HCT116 (cell line): ENCODE data around the gene OR4K14.

Source experiments
- EGR1 ChIP-seq: IDR thresholded peaks from 2 replicates; pipeline ENCODE4 v1.6.1; 2012; ENCODE audit warnings: low read depth
- ELF1 ChIP-seq: IDR thresholded peaks from 2 replicates; pipeline ENCODE4 v1.6.1; 2012; ENCODE audit warnings: low read depth, borderline replicate concordance
- EZH2 ChIP-seq: fragments of 200-600 bp; sonication (generic); IDR thresholded peaks from 2 replicates; pipeline ENCODE4 v1.6.1; 2017; ENCODE audit warnings: antibody characterized with exemption, mixed run types
- FOSL1 ChIP-seq: IDR thresholded peaks from 2 replicates; pipeline ENCODE4 v1.6.1; 2012; ENCODE audit warnings: low read depth
- JUND ChIP-seq: IDR thresholded peaks from 2 replicates; pipeline ENCODE4 v1.6.1; 2012
- POLR2A ChIP-seq: IDR thresholded peaks from 2 replicates; pipeline ENCODE4 v1.7.0; 2011; ENCODE audit warnings: borderline replicate concordance; ENCODE audit not compliant: insufficient read depth, insufficient read length; ENCODE audit errors: extremely low read depth
- POLR2AphosphoS5 ChIP-seq: IDR thresholded peaks from 2 replicates; pipeline ENCODE4 v1.6.1; 2011; ENCODE audit warnings: mild to moderate bottlenecking, low read depth, low read length, moderate library complexity
- SRF ChIP-seq: IDR thresholded peaks from 2 replicates; pipeline ENCODE4 v1.6.1; 2012; ENCODE audit warnings: low read depth
- ZNF274 ChIP-seq: fragments of 200-500 bp; sonication (Bioruptor generic); IDR thresholded peaks from 2 replicates; pipeline ENCODE4 v1.6.1; 2014; ENCODE audit warnings: mild to moderate bottlenecking, low read depth, low read length, inconsistent platforms
- TF ChIP-seq, protein P1 (sequence below), 3 experiments: fragments of 200-600 bp in 1 of 3; sonication (generic) in 1 of 3; IDR thresholded peaks in 2 of 3; conservative IDR thresholded peaks in 1 of 3; 2 replicates each; pipeline ENCODE4 v1.5.1; 2012 to 2017; ENCODE audit warnings: low read depth in 2 of 3, low read length in 2 of 3, antibody characterized with exemption in 1 of 3, borderline replicate concordance in 1 of 3, control low read depth in 1 of 3, mild to moderate bottlenecking in 1 of 3, mixed read lengths in 1 of 3, mixed run types in 1 of 3, moderate library complexity in 1 of 3; ENCODE audit not compliant: insufficient read depth in 1 of 3
- TF ChIP-seq, protein P2 (sequence below): IDR thresholded peaks from 2 replicates; pipeline ENCODE4 v1.6.1; 2012; ENCODE audit warnings: low read depth
- TF ChIP-seq, protein P3 (sequence below): IDR thresholded peaks from 2 replicates; pipeline ENCODE4 v1.6.1; 2012
- TF ChIP-seq, protein P4 (sequence below): IDR thresholded peaks from 2 replicates; pipeline ENCODE4 v1.6.1; 2011; ENCODE audit warnings: mild to moderate bottlenecking, low read length, moderate library complexity; ENCODE audit not compliant: insufficient replicate concordance; ENCODE audit errors: extremely low read depth

- no peak for TF ChIP-seq POLR2A
- no peak for TF ChIP-seq JUND
- no peak for TF ChIP-seq EZH2
- no peak for TF ChIP-seq EGR1
- TF ChIP-seq ZNF274, result no peak
- TF ChIP-seq, protein P1, sequence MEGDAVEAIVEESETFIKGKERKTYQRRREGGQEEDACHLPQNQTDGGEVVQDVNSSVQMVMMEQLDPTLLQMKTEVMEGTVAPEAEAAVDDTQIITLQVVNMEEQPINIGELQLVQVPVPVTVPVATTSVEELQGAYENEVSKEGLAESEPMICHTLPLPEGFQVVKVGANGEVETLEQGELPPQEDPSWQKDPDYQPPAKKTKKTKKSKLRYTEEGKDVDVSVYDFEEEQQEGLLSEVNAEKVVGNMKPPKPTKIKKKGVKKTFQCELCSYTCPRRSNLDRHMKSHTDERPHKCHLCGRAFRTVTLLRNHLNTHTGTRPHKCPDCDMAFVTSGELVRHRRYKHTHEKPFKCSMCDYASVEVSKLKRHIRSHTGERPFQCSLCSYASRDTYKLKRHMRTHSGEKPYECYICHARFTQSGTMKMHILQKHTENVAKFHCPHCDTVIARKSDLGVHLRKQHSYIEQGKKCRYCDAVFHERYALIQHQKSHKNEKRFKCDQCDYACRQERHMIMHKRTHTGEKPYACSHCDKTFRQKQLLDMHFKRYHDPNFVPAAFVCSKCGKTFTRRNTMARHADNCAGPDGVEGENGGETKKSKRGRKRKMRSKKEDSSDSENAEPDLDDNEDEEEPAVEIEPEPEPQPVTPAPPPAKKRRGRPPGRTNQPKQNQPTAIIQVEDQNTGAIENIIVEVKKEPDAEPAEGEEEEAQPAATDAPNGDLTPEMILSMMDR (IDR thresholded peaks at IDR 0.05 in 2 of 3, conservative IDR thresholded peaks at IDR 0.05 in 1 of 3; ENCODE audit: borderline replicate concordance in 1 of 3, insufficient read depth in 1 of 3, low read depth in 2 of 3, low read length in 2 of 3), result no peak
- TF ChIP-seq POLR2AphosphoS5, result no peak
- no peak for TF ChIP-seq SRF
- TF ChIP-seq, protein P2, sequence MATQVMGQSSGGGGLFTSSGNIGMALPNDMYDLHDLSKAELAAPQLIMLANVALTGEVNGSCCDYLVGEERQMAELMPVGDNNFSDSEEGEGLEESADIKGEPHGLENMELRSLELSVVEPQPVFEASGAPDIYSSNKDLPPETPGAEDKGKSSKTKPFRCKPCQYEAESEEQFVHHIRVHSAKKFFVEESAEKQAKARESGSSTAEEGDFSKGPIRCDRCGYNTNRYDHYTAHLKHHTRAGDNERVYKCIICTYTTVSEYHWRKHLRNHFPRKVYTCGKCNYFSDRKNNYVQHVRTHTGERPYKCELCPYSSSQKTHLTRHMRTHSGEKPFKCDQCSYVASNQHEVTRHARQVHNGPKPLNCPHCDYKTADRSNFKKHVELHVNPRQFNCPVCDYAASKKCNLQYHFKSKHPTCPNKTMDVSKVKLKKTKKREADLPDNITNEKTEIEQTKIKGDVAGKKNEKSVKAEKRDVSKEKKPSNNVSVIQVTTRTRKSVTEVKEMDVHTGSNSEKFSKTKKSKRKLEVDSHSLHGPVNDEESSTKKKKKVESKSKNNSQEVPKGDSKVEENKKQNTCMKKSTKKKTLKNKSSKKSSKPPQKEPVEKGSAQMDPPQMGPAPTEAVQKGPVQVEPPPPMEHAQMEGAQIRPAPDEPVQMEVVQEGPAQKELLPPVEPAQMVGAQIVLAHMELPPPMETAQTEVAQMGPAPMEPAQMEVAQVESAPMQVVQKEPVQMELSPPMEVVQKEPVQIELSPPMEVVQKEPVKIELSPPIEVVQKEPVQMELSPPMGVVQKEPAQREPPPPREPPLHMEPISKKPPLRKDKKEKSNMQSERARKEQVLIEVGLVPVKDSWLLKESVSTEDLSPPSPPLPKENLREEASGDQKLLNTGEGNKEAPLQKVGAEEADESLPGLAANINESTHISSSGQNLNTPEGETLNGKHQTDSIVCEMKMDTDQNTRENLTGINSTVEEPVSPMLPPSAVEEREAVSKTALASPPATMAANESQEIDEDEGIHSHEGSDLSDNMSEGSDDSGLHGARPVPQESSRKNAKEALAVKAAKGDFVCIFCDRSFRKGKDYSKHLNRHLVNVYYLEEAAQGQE, result no peak
- TF ChIP-seq FOSL1, result no peak
- TF ChIP-seq, protein P3, sequence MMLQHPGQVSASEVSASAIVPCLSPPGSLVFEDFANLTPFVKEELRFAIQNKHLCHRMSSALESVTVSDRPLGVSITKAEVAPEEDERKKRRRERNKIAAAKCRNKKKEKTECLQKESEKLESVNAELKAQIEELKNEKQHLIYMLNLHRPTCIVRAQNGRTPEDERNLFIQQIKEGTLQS, result no peak
- TF ChIP-seq, protein P4, sequence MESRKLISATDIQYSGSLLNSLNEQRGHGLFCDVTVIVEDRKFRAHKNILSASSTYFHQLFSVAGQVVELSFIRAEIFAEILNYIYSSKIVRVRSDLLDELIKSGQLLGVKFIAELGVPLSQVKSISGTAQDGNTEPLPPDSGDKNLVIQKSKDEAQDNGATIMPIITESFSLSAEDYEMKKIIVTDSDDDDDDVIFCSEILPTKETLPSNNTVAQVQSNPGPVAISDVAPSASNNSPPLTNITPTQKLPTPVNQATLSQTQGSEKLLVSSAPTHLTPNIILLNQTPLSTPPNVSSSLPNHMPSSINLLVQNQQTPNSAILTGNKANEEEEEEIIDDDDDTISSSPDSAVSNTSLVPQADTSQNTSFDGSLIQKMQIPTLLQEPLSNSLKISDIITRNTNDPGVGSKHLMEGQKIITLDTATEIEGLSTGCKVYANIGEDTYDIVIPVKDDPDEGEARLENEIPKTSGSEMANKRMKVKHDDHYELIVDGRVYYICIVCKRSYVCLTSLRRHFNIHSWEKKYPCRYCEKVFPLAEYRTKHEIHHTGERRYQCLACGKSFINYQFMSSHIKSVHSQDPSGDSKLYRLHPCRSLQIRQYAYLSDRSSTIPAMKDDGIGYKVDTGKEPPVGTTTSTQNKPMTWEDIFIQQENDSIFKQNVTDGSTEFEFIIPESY, result no peak
- TF ChIP-seq ELF1, result no peak
Measured at GRCh38 chr14:19993438-19993837, 25.7 kb downstream of the OR4K14 start.
